ENCODE results near the gene DNAJB12.
"Not testable (repeated sequence)": the region's sequence is repeated elsewhere in the genome, so short reads cannot be mapped to it uniquely, and the experiment has no call there.

The DNAJB12 gene

GRCh38 chr10:72328045-72328828 is 26.5 kb downstream of the DNAJB12 start:
- Histone ChIP-seq H3K27ac (ENCODE audit: low read length) (no peak overlapping the region), H4K20me1 (ENCODE audit: insufficient read depth, low read length) (no peaks in the 10 kb centered on the region), H3K4me2 (ENCODE audit: low read depth, low read length) (no peak overlapping the region), H3K4me3 (ENCODE audit: low read length) (no peak overlapping the region), H3K9me2 (replicated peaks; ENCODE audit: insufficient read depth, low read length) (no peaks in the 10 kb centered on the region), H3F3A (ENCODE audit: insufficient read depth, low read length) (no peaks in the 10 kb centered on the region), H3K27me3 (replicated peaks; ENCODE audit: insufficient read depth, low read length) (no peaks in the 10 kb centered on the region), H3K9me3 (replicated peaks; ENCODE audit: insufficient read depth, low read length) (no peaks in the 10 kb centered on the region), H3K36me3 (replicated peaks; ENCODE audit: insufficient read depth, low read length) (no peaks in the 10 kb centered on the region), H2AFZ (ENCODE audit: low read length) (no peak overlapping the region), H3K9ac (ENCODE audit: low read length) (no peak overlapping the region), H3K4me1 (ENCODE audit: low read length) (peaks cover 4% of the 10 kb centered on the region; the same call in 1 of the 2 replicates), H3K79me2 (ENCODE audit: low read length) (no peaks in the 10 kb centered on the region)
- TF ChIP-seq CTCF (IDR thresholded peaks at IDR 0.05; ENCODE audit: low read length) (peak; percentile 46), EZH2 (optimal IDR thresholded peaks at IDR 0.05; ENCODE audit: low read depth, low read length) (no peak)
- no peak for DNase-seq

- H3K9ac ChIP-seq (ENCODE audit: low read length); H3K79me2 ChIP-seq (ENCODE audit: low read length); H3K27me3 ChIP-seq (replicated peaks; ENCODE audit: insufficient read depth, low read length); DNase-seq; H3K9me3 ChIP-seq (replicated peaks; ENCODE audit: insufficient read depth, low read length); H3F3A ChIP-seq (ENCODE audit: insufficient read depth, low read length); H4K20me1 ChIP-seq (ENCODE audit: insufficient read depth, low read length); H3K4me3 ChIP-seq (ENCODE audit: low read length); H3K27ac ChIP-seq (ENCODE audit: low read length); H3K9me2 ChIP-seq (replicated peaks; ENCODE audit: insufficient read depth, low read length); H3K4me2 ChIP-seq (ENCODE audit: low read depth, low read length); H3K36me3 ChIP-seq (replicated peaks; ENCODE audit: insufficient read depth, low read length); H2AFZ ChIP-seq (ENCODE audit: low read length): not testable (repeated sequence)
- peaks cover 15% of the 10 kb centered on the region for H3K4me1 ChIP-seq (ENCODE audit: low read length)
These were observed 27.8 kb downstream of the DNAJB12 start for GRCh38 chr10:72326665-72327603.

- not testable (repeated sequence) for H3K9me3 ChIP-seq (replicated peaks; ENCODE audit: insufficient read depth, low read length); H3K9me2 ChIP-seq (replicated peaks; ENCODE audit: insufficient read depth, low read length); H3K27me3 ChIP-seq (replicated peaks; ENCODE audit: insufficient read depth, low read length); H3K36me3 ChIP-seq (replicated peaks; ENCODE audit: insufficient read depth, low read length); H3K4me3 ChIP-seq (ENCODE audit: low read length); H4K20me1 ChIP-seq (ENCODE audit: insufficient read depth, low read length); H2AFZ ChIP-seq (ENCODE audit: low read length); H3K79me2 ChIP-seq (ENCODE audit: low read length); H3K9ac ChIP-seq (ENCODE audit: low read length); DNase-seq; H3K4me2 ChIP-seq (ENCODE audit: low read depth, low read length); H3K27ac ChIP-seq (ENCODE audit: low read length)
- Histone ChIP-seq H3F3A (ENCODE audit: insufficient read depth, low read length) (peaks cover 12% of the 10 kb centered on the region), H3K4me1 (ENCODE audit: low read length) (peaks cover 30% of the 10 kb centered on the region)
These were observed 29.2 kb downstream of the DNAJB12 start for GRCh38 chr10:72325243-72326175.

- Histone ChIP-seq H3K27ac (ENCODE audit: low read length) (no peak overlapping the region), H3F3A (ENCODE audit: insufficient read depth, low read length) (peaks cover 28% of the 10 kb centered on the region), H2AFZ (ENCODE audit: low read length) (no peak overlapping the region), H3K79me2 (ENCODE audit: low read length) (no peaks in the 10 kb centered on the region), H3K9me3 (replicated peaks; ENCODE audit: insufficient read depth, low read length) (no peaks in the 10 kb centered on the region), H3K9ac (ENCODE audit: low read length) (no peak overlapping the region), H3K4me1 (ENCODE audit: low read length) (peaks cover 40% of the 10 kb centered on the region), H3K4me3 (ENCODE audit: low read length) (no peak overlapping the region), H3K27me3 (replicated peaks; ENCODE audit: insufficient read depth, low read length) (no peaks in the 10 kb centered on the region), H3K36me3 (replicated peaks; ENCODE audit: insufficient read depth, low read length) (no peaks in the 10 kb centered on the region), H4K20me1 (ENCODE audit: insufficient read depth, low read length) (no peaks in the 10 kb centered on the region), H3K4me2 (ENCODE audit: low read depth, low read length) (no peak overlapping the region), H3K9me2 (replicated peaks; ENCODE audit: insufficient read depth, low read length) (no peaks in the 10 kb centered on the region)
- TF ChIP-seq EZH2phosphoT487 (IDR thresholded peaks at IDR 0.05; ENCODE audit: low read length) (no peak), EZH2 (optimal IDR thresholded peaks at IDR 0.05; ENCODE audit: low read depth, low read length) (no peak), CTCF (IDR thresholded peaks at IDR 0.05; ENCODE audit: low read length) (no peak)
- no peak for DNase-seq
These were observed 30.9 kb downstream of the DNAJB12 start for GRCh38 chr10:72323771-72324191.

Data from MM.1S (cell line).